ENCODE results near the gene LRPAP1.

LRPAP1 gene

DNA sequence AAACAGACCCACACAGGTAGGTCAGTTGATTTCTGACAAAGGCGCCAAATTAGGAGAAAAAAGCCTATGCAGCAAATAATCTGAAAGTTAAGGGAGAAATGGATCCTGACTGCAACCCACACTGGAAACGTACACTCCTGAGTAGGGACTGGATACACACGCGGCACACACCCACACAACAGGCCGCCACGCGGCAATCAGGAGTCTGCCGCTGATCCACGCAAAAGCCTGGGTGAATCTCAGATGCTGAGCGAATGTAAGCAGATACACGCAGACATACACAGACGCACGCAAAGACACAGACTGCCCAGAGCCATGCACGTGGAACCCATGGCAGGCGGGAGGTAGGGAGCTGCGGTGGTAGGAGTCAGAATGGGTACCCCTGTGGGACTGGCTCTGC is 21.7 kb downstream of the LRPAP1 start:
- no peak overlapping the region for H3K27ac ChIP-seq (ENCODE audit: extremely low read depth, low read depth, low read length)
- POLR2A ChIA-PET = no interaction called here
- no peak for TF ChIP-seq GFI1B (tag by site-specific recombination; IDR thresholded peaks at IDR 0.05)
- TF ChIP-seq, protein P1, sequence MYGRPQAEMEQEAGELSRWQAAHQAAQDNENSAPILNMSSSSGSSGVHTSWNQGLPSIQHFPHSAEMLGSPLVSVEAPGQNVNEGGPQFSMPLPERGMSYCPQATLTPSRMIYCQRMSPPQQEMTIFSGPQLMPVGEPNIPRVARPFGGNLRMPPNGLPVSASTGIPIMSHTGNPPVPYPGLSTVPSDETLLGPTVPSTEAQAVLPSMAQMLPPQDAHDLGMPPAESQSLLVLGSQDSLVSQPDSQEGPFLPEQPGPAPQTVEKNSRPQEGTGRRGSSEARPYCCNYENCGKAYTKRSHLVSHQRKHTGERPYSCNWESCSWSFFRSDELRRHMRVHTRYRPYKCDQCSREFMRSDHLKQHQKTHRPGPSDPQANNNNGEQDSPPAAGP (tag by site-specific recombination; IDR thresholded peaks at IDR 0.05) = no peak
- TF ChIP-seq, protein P2, sequence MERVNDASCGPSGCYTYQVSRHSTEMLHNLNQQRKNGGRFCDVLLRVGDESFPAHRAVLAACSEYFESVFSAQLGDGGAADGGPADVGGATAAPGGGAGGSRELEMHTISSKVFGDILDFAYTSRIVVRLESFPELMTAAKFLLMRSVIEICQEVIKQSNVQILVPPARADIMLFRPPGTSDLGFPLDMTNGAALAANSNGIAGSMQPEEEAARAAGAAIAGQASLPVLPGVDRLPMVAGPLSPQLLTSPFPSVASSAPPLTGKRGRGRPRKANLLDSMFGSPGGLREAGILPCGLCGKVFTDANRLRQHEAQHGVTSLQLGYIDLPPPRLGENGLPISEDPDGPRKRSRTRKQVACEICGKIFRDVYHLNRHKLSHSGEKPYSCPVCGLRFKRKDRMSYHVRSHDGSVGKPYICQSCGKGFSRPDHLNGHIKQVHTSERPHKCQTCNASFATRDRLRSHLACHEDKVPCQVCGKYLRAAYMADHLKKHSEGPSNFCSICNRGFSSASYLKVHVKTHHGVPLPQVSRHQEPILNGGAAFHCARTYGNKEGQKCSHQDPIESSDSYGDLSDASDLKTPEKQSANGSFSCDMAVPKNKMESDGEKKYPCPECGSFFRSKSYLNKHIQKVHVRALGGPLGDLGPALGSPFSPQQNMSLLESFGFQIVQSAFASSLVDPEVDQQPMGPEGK (tag by site-specific recombination; IDR thresholded peaks at IDR 0.05) = no peak
- no peak for TF ChIP-seq SETDB1 (IDR thresholded peaks at IDR 0.05; ENCODE audit: insufficient read length, low read length)
- no peak for TF ChIP-seq ZNF112 (tag by site-specific recombination; IDR thresholded peaks at IDR 0.05)
- TF ChIP-seq ZNF16 (tag by site-specific recombination; IDR thresholded peaks at IDR 0.05; ENCODE audit: low read depth) = no peak
- no peak for TF ChIP-seq KLF10 (tag by site-specific recombination; IDR thresholded peaks at IDR 0.05)
- no peak for TF ChIP-seq ZNF560 (tag by site-specific recombination; IDR thresholded peaks at IDR 0.05; ENCODE audit: borderline replicate concordance)
- no peak for TF ChIP-seq ZNF629 (tag by site-specific recombination; IDR thresholded peaks at IDR 0.05)
- no peak for TF ChIP-seq ZNF423 (tag by site-specific recombination; IDR thresholded peaks at IDR 0.05)
- no peak for TF ChIP-seq HOXA7 (CRISPR knock-in tag; IDR thresholded peaks at IDR 0.05; ENCODE audit: borderline replicate concordance)
- no peak for TF ChIP-seq ZNF791 (tag by site-specific recombination; IDR thresholded peaks at IDR 0.05)
- no peak for TF ChIP-seq ZNF121 (tag by site-specific recombination; IDR thresholded peaks at IDR 0.05)
- TF ChIP-seq ZNF341 (tag by site-specific recombination; IDR thresholded peaks at IDR 0.05; ENCODE audit: low read depth) = no peak
- TF ChIP-seq ZNF585B (tag by site-specific recombination; IDR thresholded peaks at IDR 0.05) = no peak
- TF ChIP-seq ZNF366 (tag by site-specific recombination; conservative IDR thresholded peaks at IDR 0.05) = no peak
- no peak for TF ChIP-seq ZNF157 (tag by site-specific recombination; IDR thresholded peaks at IDR 0.05)
- TF ChIP-seq MEIS1 (CRISPR knock-in tag; IDR thresholded peaks at IDR 0.05; ENCODE audit: borderline replicate concordance) = no peak
- CTCF ChIA-PET = interaction anchor here (1.0 kb wide), 1 partner anchor 316 kb away, joined by 3 read pairs; no protein-coding TSS in a partner anchor
- no peak overlapping the region for H3K4me3 ChIP-seq (ENCODE audit: low read depth, low read length)
- H3K36me3 ChIP-seq (ENCODE audit: control insufficient read depth in 2 of 2, insufficient read depth in 1 of 2, low read length in 2 of 2) = peaks cover 3 to 86% of the 10 kb centered on the region in 2 experiments; a peak in 2 of 3 replicates
- H3K4me1 ChIP-seq (ENCODE audit: control insufficient read depth, insufficient read depth, low read length) = no peaks in the 10 kb centered on the region
- H3K9me3 ChIP-seq (ENCODE audit: control insufficient read depth, insufficient read depth, low read depth, low read length) = no peaks in the 10 kb centered on the region

DNA sequence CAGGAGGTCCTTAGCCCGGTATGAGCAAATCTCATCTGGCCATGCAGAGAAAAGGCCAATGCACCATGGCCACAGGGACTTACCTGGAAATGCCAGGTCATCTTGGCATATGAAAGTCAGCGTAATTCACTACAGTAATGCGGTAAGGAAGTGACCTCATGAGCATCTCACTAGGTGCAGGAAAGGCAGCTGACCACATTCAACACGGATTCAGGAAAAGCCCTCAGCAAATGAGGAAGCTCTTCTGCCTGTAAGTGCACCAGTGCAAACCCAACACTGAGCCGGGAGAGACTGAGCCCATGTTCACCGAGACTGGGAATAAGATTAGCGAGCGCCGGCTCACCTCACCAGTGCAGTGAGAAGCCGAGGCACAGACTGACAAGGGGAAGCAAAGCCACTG is 23.7 kb downstream of the LRPAP1 start:
- ChIA-PET POLR2A (no interaction called here), CTCF (no interaction called here)
- Histone ChIP-seq H3K36me3 (ENCODE audit: control insufficient read depth in 2 of 2, insufficient read depth in 1 of 2, low read length in 2 of 2) (peaks cover 3 to 80% of the 10 kb centered on the region in 2 experiments; a peak in 2 of 3 replicates), H3K4me1 (ENCODE audit: control insufficient read depth, insufficient read depth, low read length) (no peaks in the 10 kb centered on the region), H3K27ac (ENCODE audit: extremely low read depth, low read depth, low read length) (no peak overlapping the region), H3K9me3 (ENCODE audit: control insufficient read depth, insufficient read depth, low read depth, low read length) (no peaks in the 10 kb centered on the region), H3K4me3 (ENCODE audit: low read depth, low read length) (no peak overlapping the region)
- no peak for TF ChIP-seq KLF8 (tag by site-specific recombination; IDR thresholded peaks at IDR 0.05)
- TF ChIP-seq ZFP69B (tag by site-specific recombination; IDR thresholded peaks at IDR 0.05) = no peak
- TF ChIP-seq ZNF350 (tag by site-specific recombination; IDR thresholded peaks at IDR 0.05) = no peak
- no peak for TF ChIP-seq ZNF510 (tag by site-specific recombination; IDR thresholded peaks at IDR 0.05; ENCODE audit: insufficient replicate concordance)
- no peak for TF ChIP-seq ZNF140 (tag by site-specific recombination; IDR thresholded peaks at IDR 0.05)
- TF ChIP-seq, protein P3, sequence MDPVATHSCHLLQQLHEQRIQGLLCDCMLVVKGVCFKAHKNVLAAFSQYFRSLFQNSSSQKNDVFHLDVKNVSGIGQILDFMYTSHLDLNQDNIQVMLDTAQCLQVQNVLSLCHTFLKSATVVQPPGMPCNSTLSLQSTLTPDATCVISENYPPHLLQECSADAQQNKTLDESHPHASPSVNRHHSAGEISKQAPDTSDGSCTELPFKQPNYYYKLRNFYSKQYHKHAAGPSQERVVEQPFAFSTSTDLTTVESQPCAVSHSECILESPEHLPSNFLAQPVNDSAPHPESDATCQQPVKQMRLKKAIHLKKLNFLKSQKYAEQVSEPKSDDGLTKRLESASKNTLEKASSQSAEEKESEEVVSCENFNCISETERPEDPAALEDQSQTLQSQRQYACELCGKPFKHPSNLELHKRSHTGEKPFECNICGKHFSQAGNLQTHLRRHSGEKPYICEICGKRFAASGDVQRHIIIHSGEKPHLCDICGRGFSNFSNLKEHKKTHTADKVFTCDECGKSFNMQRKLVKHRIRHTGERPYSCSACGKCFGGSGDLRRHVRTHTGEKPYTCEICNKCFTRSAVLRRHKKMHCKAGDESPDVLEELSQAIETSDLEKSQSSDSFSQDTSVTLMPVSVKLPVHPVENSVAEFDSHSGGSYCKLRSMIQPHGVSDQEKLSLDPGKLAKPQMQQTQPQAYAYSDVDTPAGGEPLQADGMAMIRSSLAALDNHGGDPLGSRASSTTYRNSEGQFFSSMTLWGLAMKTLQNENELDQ (tag by site-specific recombination; IDR thresholded peaks at IDR 0.05; ENCODE audit: low read depth) = no peak
- no peak for TF ChIP-seq ZNF211 (tag by site-specific recombination; IDR thresholded peaks at IDR 0.05; ENCODE audit: low read depth)

Data from HEK293 (cell line).